Globus pallidus (tissue), 1 donor: Measurements from ENCODE around the gene TSPAN13.
A peak's percentile ranks its signal among the peaks of the same experiment; 100 is the strongest.

ENCODE experiments used
- DNase-seq: peaks from one replicate; pipeline ENCODE4 v3.0.0-alpha.2; 2015; ENCODE audit warnings: low spot score

Gene TSPAN13

DNA sequence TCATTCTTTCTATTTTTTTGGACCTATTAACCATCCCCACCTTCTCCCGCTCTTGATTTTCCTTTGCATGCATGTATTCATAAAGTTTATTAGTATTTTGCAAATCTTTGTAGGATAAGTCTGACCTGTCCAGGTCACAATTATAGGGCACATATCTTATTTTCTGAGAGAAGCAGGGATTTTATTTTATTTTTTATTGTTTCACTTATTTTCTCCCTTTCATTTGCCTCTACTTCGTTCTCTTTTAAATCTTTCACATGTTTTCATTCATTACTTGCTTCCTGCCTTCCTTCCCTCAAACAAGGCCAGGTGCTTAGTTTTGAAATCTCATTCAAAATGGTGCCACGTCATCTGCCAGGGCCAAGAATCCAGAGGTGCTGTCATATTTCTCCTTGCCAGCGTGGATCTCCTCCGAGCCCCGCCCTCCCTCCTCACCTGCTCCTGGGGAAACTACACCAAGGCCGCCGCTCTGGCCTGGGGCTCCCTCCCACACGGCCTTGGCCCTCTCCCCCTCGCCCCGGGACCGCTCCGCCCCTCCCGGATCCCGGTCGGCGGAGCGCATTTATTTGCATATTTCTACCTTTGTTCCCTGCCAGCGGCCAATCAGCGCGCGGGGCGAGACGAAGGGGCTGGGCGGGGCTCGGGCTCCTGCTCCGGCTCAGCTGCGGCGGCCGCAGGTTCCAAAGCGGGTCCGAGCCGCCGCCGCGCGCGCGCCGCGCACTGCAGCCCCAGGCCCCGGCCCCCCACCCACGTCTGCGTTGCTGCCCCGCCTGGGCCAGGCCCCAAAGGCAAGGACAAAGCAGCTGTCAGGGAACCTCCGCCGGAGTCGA, at the start of gene TSPAN13:
Gene TSPAN13, plus strand, starts transcription at position 654 of the 830 bp plus-strand sequence. CDS start 213 bp downstream, outside the sequence.
- DNase-seq = peak; percentile 26

DNA sequence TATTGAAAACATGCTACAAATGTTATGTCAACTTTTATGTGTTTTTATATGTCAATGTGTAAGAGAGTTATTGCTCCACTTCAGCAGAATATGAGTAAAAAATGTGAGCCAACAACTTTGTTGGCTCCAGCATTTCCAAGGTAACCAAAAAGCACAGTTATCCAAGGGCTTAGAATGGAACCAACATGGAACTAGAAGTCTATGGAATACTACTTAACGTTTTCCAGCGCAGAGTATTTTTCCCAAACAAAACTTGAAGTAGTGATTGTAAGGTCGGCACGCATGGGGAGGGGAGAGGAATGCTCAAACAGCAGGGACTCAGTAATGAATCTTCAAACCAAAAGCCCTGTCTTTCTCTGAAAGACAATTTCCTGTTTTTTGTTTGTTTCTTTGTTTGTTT, 45.0 kb upstream of the TSPAN13 start:
- DNase-seq = no peak

DNA sequence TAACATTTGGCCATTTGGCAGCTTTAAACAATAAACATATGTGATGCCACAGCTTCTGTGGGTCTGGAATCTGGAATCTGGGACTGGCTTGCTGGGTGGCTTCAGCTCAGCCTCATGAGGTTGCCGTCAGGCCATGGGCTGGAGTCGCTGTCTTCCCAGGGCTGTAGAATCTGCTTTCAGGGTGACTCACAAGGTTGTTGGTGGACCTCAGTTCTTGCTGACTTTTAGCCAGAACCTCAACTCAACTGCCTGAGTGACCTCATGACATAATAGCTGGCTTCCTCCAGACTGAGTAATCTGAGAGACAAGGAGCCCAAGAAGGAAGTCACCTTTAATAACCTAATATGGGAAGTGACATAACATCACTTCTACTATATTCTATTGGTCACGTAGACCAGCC, 44.6 kb upstream of the TSPAN13 start:
- DNase-seq = no peak

DNA sequence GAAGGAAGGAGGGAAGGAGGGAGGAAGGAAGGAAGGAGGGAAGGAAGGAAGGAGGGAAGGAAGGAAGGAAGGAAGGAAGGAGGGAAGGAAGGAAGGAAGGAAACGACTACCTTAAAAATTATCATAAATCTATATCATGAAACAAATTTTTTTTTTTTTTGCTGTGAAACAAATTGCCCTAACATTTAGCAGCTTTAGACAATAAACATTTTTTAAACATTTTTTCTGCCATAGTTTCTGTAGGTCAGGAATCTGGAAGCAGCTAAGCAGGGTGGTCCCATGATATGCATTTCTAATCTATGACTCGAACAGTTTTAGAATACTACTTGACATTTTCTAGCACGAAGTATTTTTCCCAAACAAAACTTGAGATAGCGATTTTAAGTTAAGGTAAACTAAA, 42.9 kb upstream of the TSPAN13 start:
- DNase-seq = no peak

DNA sequence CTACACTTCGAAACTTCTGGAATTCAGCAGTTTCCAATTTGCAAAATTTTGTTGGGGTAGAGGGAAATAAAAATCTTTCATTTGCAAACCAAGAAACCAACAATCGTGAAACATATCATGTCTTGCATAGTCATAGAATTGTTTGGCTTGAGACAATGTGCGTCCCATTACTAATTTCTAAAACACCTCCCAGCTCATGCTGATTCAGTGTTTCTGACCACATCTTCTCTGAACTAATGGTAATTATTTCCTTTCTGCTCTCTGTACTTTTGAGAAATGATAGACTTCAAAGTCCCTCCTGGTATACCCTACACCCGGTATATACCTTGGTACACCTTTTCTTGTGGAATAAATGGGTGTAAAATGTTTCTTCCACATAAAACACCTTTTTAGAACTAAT, 41.8 kb upstream of the TSPAN13 start:
- no peak for DNase-seq

DNA sequence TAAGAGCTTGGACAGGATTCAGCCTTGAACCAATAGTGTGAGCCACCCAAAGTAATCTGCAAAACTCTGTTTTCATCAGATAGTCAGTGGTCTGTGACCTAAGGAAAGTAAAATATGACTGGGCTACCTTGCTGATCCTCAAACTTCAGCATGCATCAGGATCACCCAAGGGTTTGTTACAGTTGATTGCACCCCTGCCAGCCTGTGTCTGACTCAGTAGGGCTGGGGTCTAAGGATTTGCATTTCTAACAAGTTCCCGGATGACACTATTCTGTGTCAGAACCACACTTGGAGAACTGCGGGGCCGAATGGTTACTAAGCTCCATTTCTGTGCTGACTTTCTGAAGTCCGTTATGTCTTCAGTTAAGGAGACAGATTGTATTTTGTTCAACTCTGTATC, 40.6 kb upstream of the TSPAN13 start:
- DNase-seq = no peak

DNA sequence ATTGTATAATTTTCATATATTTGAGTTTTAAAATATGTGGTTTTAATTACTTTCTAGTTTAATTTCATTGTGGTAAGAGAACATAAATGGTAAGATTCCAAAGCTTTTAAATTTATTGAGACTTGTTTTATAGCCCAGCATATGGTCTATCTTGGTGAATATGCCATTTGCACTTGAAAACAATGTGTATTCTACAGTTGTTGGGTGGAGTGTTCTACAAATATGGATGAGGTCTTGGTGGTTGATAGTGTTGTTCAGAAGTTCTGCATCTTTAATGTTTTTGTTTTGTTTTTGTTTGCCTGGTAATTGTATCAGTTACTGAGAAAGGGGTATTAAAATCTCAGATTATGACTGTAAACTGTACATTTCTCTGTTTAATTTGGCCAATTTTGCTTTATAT, 37.6 kb upstream of the TSPAN13 start:
- no peak for DNase-seq

DNA sequence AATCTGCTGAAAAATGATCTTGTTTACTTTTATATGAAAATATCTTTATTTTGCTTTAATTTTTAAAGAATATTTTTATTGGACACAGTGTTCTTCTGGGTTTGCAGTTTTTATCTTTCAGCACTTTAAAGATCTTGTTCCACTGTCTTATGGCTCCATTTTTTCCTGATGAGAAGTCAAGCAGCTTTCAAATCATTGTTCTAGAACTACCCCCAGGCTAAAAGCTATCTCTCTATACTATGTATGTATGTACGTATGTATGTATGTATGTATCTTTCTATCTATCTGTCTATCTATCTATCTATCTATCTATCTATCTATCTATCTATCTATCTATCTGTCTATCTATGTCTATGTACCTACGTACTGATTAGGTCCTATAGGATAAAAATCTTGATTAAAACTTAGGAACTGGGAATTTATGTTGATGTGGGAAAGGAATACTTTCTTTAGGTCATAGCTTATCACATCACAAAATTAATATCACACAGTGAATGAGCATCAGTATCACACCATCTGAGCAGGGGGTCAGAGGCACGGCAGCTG, 35.4 kb upstream of the TSPAN13 start:
- DNase-seq = no peak

DNA sequence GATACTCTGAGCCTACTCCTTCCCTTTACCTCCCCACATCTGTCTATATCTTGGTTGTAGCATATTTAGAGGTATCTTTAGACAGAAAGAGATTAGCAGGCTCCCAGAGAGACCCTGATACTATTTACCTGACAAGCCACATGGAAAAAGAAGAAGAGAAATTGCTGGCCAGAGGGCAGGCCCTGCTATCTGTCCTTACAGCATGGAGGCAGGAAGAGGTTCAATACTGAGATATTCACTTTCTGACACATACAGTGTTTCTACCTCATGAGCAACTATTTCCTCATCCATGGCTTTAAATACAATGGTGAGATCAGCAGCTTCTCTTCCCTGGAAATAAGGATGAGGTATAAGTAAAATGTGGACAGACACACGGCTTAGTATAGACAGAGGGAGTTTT, 33.9 kb upstream of the TSPAN13 start:
- no peak for DNase-seq

DNA sequence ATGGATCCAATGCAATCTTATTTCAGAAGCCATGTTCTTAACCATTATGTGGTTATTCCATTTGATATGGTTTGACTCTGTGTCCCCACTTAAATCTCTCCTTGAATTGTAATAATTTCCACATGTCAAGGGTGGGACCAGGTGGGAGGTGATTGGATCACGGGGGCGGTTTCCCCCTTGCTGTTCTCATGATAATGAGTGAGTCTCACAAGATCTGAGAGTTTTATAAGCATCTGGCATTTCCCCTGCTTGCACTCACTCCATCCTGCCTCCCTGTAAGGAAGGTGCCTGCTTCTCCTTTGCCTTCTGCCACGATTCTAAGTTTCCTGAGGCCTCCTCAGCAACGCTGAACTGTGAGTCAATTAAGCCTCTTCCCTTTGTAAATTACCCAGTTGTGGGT, 32.0 kb upstream of the TSPAN13 start:
- DNase-seq = no peak

DNA sequence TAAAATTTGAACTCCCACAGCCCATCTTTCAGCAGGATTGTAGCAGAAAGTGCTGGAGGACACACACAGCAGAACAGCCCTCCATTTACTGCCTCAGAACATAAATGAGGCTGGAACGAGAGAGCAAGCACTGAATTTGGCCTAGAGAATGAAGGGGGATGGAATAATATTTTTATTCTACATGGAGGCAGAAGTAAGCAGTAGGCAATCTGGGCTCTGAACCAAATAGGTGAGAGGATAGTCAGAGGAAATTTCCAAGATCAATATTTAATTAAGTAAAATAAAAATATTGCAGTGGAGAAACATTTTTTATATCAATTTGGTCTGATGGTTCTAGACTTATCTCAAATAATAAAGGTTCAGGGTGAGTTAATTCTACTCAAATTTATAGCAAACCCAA, 29.2 kb upstream of the TSPAN13 start:
- DNase-seq = no peak

DNA sequence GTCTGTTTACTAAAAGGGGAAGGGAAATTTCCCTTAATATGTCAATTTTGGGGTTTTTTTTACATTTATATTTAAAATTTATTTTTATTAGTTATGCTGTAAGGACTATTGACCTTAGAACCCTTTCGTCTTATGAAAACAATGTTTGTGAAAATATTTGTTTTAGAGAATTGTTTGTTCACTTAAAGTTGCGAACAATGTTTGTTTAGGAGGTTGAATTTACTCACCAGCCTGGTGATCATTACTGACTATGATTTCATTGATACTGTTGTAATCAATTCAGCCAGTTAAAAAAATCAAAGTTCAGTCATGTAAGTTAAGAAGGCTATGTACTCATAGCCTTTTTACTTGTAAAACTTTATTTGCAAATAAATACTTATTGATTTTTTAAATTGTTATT, 27.4 kb upstream of the TSPAN13 start:
- no peak for DNase-seq

DNA sequence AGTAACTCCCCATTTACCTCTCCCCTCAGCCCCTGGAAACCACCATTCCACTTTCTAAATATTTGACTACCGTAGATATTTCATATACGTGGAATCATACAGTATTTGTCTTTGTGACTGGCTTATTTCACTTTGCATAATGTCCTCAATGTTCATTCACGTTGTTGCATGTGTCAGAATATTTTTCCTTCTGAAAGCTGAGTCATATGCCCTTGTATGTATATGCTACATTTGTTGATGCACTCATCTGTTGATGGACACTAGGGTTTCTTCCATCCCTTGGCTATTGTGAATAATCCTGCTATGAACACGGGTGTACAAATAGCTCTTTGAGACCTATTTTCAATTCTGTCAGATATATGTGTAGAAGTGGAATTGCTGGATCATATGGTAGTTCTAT, 25.8 kb upstream of the TSPAN13 start:
- no peak for DNase-seq

DNA sequence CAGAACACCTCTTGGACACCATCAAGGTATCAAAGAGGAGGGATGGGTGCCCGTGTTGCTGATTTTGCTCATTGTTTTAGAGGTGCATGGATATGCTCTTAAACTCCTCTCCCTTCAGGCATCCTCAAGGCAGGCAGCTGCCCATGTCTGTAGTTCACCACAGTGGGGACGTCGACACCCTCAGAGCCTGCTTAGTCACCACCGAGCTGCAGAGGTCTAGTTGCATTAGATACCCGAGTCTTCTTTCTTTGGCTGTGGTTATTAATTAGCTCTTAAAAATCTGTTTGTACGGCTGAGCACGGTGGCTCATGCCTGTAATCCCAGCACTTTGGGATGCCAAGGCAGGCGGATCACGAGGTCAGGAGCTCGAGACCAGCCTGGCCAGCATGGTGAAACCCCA, 24.7 kb upstream of the TSPAN13 start:
- DNase-seq = no peak

DNA sequence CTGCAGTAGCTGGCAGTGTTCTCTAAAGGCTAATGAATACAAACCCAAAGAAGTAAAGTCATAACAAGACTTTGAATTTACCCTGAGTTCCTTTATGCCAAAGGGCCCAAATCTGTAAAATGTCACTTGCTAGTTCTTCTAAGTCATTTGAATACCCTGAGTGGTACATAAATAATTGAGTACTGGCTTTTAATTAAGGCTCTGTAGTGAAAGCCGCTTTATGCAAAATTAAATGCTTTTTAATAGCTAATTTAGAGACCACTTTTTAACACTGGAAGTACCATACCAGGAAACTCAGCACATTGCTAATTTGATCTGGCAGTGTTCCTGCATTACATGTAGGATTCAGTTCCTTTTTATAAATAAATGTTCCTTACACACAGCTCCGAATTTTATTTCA, 24.0 kb upstream of the TSPAN13 start:
- no peak for DNase-seq

DNA sequence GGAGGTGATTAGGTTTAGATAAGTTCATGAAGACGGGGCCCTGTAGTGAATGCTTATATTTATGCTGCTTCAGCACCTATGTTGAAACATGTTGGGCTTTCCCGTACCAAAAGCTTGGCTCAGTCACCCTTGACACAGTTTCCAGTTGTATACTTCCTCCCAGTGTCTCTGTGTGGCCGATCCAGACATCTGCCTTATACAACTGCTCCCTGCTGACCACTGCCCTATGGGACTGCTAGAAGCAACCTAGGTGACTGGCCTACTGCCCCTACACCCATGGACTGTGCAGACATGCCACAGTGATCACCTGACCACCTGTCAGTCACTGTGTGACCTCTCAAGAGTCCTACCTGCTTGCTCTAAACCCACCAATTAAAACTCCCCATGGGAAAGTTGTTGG, 22.6 kb upstream of the TSPAN13 start:
- DNase-seq = no peak

DNA sequence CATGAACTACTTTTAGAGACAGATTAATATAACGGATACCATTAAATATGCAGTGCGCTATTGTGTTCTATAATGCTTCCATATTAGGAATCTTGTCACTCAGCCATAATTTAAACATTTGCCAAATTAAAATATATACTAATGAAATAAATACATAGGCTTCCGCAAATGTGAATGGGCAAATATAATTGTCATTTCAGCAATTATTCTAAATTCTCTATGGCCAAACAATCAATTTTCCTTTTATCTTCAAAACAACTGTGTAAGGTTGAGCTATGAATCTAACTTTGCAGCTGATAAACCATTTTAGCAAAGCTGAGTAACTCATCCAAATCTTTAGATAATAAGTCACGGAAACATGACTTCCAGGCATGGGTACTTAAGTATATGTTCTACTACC, 20.7 kb upstream of the TSPAN13 start:
- DNase-seq = no peak

DNA sequence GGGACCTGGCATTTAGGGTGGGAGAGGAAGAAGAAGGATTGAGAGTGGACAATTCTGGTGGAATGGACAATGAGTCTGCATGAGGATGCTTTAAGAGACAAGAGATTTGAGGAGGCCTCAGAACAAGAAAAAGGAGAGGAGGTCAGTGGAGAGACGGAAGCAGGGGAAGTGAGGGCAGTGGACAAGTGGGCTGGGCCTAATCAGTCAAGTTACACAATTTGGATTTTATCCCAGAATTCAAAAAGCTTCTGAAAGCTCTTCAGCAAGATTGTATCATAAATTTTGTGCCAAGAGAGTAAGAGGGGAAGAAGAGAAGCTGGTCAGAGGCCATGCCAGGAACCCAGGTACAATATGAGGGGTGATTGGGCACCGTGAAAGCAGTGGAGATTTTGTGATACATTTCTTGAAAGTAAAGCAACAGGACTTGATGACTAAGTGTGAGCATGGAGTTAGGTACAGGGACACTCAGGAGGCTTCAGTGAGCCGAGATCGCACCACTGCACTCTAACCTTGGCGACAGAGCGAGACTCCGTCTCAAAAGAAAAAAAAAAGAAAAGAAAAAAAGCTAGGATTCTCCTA, 19.3 kb upstream of the TSPAN13 start:
- DNase-seq = no peak

DNA sequence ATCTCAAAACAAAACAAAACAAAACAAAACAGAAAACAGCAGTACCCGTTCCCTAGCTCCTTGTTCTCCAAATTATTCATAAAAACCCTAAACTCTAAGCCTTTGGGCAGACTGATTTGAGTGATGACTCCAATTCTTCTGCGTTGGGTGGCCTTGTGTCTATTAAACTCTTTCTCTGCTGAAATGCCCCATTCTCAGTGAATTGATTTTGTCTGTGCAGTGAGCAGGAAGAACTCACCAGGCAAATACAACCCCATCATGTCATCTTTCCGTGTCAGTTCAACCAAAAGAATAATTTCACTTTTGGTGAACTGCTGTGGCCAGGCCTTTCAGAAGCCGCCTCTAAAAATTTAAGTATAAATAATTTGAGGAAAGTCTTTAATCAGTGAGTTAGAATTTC, 18.5 kb upstream of the TSPAN13 start:
- no peak for DNase-seq

DNA sequence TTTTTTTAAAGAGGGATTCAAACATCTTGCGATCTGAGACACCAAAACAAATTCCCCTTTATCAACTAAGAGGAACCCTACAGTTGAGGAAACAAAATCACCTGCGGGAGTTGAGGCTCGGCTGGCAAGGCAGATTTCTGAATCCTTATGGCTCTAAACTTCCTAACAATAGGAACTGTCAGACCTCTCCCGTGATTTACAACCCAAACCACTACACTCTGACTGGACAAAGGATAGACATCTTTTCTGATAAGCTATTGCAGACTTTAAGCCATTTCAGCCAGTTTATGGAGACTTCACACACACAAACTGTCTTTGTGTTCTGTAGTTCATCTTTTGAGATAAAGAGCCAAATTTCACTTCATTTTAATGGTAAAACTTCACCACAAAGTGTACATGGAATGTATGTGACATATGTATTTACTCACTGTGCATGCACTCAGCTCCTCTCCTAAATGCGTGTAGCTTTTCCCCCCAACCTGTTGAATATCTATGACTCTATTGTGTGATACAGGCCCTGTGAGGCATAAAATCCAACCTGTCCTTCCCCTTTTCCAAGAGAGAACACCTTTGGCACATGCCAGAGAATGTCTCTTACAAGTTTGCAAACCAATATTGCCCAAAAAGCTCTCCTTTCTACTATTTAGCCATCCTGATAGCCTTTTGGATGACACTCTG, 15.4 kb upstream of the TSPAN13 start:
- DNase-seq = no peak

DNA sequence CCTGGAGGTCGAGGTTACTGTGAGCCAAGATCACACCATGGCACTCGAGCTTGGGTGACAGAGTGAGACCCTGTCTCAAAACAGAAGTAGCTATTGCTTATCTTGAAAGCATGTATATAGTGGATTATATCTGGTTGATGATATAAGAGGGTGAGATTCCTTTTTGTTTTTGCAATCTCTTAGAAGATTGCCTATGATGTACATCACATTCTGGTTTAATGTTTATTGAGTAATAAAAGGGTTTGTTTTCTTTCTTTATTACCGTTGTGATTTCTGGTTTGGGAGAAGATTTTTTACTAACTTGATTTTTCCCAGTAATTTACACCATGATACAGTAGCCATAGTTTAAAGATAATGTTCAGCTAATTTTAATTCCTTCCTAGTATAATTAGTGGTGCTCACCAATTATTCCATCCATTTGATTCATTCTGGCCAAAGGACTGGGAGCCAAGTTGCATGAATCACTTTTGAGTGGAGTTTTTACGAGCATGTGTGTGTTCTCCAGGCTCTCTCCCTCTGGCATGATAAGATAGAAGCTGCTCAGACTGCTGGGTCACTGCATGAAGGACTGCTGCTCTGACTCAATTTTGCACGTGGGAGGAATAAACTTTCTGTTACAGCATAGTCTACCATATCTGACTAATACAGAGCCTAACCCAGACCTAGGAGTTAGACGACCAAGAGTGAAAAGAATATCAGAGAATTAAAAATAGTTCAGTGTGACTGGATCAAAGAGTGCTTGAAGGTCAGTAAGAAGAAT, 13.5 kb upstream of the TSPAN13 start:
- DNase-seq = no peak

DNA sequence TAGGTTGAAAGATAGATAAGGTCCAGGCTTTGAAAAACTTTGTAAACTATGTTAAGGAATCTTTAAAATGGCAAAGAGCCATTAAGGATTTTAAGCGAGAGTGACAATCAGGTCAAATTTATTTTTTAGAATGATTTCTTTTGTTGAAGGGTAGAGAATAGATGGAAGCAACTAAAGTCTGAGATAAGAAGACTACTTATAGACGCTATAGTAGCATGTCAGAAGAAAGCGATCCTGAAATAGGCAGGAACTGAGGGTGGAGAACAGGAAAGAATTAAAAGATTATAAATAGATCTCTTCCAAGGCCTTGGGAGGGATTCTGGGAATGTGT, 13.0 kb upstream of the TSPAN13 start:
- no peak for DNase-seq

DNA sequence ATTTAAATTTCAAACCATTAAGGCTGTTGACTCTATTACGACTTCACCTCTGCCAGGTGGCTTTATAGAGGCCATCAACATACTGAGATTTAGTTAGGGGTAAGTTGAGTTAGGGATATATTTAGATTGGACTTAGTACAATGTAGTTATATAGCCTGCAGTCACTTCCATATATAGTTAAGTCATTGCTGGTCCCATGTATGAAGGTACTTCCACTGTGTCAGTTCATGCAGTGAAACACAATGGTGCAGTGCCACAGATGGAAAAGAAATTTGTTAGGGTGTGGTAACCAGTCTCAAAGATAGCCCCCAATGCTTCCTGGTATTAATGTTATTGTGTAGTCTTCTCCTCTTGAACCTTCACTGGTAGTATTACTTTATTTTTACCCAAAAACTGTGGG, 12.6 kb upstream of the TSPAN13 start:
- DNase-seq = no peak
